NCI-H446 (cell line): ENCODE data around the gene ING1.
"Not testable (repeated sequence)": the region's sequence is repeated elsewhere in the genome, so short reads cannot be mapped to it uniquely, and the experiment has no call there.

Source experiments
- DNase-seq, 2 experiments: peaks; one replicate each; lab custom pipeline; 2025; lab: John Stamatoyannopoulos, UW

Gene ING1

DNA sequence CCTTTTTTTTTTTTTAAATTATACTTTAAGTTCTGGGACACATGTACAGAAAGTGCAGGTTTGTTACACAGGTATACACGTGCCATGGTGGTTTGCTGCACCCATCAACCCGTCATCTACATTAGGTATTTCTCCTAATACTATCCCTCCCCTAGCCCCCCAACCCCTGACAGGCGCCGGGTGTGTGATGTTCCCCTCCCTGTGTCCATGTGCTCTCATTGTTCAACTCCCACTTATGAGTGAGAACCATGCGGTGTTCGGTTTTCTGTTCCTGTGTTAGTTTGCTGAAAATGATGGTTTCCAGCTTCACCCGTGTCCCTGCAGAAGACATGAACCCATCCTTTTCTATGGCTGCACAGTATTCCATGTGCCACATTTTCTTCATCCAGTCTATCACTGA lies 17.7 kb upstream of the ING1 start:
- DNase-seq: not testable (repeated sequence)

DNA sequence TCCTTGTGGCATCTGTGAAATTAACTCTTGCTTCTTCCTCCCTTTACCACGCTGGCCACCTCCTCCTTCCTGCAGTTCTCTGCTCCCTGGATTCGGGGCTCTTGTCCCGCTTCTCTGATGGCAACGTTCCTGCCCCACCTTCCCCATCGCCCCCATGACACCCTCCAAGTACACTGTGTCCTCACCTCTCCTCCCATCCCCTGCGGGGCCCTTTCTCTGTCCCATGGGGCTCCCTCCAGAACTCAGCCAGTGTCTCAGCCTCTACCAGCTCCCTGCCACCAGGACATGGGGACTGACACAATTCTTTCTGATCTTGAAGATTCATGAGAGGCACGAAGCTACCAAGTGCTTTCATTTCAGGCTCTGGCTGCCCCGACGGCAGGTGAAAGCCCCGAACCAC lies 16.7 kb upstream of the ING1 start:
- DNase-seq: no peak

DNA sequence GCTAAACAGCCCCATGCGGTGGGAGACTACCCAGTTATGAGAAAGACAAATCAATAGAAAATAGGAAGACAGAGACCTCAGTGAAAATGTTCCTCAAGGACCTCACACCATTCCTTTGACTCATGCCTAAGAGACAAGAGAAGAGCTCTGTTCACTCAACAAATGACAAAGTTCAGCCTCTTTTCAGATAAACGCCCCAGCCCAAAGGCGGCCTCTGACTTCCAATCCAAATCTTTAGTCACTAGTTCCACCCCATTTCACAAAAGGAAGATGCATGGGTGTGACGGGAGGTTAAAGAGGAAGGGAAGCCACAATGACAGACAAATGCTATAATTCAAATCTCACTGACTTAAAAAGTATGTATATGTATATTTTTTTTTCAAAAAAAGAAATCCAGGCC lies 15.7 kb upstream of the ING1 start:
- DNase-seq: no peak

DNA sequence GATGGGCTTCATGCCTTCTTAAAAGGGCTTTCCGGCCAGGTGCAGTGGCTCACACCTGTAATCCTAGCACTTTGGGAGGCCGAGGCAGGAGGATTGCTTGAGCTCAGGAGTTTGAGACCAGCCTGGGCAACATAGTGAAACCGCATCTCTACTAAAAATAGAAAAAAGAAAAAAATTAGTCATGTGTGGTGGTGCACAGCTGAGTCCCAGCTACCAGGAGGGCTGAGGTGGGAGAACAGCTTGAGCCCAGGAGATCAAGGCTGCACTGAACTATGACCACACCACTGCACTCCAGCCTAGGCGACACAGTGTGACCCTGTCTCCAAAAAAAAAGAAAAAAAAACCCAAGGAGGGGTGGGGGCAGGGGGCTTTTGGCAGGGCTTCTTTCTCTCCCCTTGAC lies 14.8 kb upstream of the ING1 start:
- DNase-seq: no peak

DNA sequence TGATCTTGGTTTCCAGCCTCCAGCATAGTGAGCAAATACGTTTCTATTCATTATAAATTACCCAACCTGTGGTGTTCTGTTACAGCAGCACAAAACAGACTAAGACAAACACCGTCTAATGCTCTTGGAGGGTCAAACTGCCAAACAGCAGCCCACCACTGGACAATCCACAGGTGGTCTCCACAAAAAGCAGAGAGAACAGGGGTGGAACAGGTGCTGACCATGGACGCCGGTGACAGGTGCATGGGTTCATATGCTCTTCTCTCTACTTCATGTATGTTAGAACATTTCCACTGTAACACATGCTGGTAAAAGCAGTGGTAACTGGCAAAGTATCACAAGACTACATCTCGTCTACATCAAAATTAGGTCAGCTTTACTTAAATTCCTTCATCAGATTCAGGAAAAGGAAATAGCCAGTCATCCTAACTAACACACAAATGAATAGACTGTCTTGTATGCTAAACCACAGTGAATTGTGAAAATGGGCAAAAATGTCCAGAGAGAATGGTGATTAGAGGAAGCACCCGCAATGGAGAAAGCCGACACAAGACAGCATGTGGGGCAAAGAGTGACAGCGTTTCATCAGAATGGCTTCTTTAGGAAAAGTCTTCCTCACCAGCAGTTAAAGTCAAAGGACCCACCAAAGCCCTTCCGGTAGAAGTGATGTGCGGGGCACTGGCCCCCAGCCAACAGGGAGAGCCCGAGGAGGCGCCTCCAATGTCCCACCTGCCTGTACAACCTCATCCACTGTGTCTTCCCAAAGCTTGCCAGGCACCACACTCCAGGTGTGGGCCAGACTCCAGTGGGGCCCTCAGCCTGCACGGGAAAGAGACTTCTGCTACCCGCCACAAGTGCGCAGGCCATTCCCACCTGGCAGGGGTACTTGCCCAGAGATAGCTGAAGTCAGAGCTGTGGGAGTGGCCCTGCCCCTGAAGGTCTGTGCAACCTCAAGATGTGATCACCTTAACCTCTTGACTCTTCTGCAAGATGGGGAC lies 14.1 kb upstream of the ING1 start:
- no peak for DNase-seq

DNA sequence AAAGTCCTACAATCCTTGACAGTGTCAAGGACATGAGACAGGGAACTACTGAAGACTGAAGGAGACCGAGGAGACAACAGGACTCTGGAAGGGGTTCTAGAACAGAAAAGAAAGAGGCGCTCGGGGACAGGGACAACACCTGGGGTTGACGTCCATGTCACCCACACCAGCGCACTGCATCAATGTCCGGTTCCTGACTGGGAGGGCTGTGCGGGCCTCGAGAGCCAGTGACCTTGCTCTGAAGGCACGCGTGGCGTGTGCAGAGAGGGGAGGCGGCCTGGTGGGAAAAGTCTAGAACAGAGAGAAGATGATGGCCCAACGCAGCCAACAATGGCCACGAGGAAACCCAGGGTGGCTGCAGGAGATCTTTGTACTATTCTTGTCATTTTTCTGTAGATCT lies 13.3 kb upstream of the ING1 start:
- DNase-seq: no peak

DNA sequence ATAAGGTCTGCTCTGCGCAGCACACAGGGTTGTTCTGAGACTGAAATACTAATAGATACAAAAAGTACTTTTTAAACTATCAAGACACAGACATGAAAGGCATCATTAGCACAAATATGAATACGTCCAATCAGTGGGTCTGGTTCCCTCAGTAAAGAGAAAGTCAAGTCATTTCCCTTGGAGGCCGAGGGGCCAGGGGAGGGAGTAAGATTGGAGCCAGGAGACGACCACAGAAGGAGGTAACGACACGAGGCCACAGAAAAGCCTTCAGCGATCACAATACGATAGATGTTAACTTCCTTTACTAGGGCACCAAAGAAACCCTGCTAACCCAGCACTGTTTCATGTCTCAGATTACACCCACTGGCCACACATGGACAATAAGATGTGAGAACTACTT lies 12.9 kb upstream of the ING1 start:
- DNase-seq: no peak

DNA sequence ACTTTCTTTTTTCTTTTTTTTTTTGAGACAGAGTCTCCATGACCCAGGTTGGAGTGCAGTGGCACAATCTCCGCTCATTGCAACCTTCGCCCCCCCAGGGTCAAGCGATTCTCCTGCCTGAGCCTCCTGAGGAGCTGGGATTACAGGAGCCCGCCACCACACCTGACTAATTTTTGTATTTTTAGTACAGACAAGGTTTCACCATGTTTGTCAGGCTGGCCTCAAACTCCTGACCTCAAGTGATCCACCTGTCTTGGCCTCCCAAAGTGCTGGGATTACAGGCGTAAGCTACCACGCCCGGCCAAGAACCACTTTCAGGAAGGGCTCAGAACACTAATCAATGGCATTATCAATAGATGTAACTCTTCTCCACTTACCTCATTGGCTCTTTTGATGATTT lies 12.4 kb upstream of the ING1 start:
- DNase-seq: not testable (repeated sequence)

DNA sequence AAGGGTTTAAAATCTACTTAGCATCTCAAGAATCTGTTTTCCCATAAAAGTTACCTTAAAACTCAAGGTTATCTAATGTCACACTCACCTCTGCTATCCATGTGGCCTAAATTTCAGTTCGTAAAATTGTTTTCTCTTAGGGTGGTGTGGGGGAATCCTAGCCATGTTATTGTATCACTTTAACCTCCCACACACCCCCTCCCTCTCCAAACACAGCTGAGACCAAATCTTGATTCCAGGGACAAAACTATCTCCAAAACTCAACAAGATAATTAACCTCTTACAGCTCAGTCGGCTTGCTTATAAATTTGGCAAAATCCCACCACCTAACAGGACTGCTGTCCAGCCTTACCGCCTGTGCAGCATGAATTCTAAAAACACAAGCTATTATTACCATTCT lies 11.4 kb upstream of the ING1 start:
- no peak for DNase-seq

DNA sequence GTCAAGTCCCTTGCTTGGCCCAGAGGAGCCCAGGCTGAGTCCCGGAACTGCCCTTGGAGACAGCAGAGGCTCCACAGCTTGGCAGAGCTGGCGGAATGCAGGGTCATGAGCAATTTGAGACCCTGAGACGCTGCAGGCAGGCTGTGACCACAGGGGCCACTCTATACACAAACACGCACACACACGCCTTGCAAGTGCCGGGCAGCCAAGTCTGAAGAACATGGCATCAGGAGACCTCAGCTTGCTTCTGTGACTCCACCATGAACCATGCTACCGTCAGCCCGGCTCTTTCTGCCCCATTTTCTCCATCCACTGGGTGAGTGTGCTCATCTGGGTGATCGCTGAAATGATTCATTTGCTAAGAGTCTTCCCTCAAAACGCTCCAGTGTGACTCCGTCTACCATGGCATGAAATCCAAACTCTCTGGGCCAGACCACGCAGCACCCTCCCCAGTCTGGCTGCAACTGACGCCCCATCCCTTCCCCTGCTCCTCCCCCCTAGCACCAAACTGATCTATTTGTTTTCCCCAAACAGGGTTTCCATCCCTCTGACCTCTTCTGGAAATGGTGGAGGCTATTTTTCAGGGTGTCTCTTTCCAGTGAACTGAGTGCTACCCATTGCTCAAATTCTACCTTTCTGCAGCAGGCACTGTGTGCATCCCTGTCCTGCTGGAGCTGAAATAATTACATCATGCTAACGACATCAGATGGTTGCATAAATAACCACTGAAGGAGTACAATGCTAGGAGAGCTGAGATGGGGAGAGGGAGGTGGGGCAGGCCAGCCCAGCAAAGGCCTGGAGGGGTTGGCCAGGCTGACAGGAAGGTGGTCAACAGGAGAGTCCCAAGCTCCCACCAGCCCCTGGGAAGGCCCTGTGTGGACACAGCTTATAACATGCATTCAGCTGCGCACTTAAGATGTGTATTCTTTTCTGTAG lies 10.6 kb upstream of the ING1 start:
- DNase-seq: no peak

DNA sequence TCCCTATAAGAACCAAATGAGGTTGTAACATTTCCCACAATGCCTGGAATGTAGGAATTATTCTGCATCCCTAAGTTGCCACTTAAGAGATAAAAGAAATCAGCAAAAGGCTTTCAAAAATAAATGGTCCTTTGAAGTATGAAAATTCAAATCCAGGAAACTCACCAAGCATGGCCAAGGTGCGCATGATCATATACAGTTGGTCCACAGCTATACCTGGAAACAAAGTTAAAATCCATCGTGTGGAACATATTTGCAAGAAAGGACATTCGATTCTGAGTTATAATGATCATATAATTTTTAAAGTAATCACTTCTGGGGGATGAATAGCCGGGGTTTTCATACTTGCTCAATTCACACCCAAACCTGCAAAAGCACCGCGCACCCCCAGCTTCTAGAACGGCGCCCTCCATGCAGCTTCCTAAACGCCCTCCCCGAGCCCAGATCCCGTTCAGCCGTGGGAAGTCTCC lies 8.1 kb upstream of the ING1 start:
- no peak for DNase-seq

DNA sequence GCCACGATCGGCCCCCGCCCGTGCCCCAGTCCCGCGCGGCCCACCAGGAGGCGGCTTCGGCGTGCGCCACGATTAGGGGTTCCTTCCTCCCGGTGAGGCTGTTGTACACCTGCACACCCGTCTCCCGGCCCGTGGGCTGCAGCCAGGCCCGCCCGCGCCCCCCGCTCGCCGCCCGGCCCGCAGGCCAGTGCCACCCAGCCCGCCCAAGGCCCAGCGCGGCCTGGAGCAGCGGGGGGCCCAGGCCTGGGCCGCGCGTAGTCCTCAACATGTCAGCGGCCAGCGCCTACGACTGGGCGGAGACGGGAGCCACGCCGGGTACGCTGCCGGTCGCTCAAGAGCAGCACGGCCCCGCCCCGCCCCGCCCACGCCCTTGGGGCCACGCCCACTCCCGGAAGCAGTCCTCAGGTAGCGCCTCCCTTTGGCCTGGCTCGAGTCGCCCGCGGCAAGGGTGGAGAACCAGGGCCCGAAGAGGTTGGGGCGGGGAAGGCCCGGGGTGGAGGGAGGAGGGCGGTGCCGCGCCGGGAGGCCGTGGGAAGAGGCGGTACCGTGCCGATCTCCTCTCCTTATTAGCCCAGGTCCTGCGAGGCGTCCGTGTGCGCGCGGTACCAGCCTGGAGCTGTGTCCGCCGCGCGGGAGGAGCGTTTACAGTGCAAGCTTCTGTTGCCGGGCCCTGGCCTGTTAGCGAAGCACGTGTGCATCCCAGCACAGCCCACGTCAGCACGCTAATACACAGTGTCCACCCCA lies 7.5 kb upstream of the ING1 start, which contains the start of gene CARS2:
TSS of gene CARS2 (minus strand) at position 291 of the 744 bp plus-strand sequence. CDS start at position 268, 23 bp downstream.
- peak; percentile 49 to 82 for DNase-seq

DNA sequence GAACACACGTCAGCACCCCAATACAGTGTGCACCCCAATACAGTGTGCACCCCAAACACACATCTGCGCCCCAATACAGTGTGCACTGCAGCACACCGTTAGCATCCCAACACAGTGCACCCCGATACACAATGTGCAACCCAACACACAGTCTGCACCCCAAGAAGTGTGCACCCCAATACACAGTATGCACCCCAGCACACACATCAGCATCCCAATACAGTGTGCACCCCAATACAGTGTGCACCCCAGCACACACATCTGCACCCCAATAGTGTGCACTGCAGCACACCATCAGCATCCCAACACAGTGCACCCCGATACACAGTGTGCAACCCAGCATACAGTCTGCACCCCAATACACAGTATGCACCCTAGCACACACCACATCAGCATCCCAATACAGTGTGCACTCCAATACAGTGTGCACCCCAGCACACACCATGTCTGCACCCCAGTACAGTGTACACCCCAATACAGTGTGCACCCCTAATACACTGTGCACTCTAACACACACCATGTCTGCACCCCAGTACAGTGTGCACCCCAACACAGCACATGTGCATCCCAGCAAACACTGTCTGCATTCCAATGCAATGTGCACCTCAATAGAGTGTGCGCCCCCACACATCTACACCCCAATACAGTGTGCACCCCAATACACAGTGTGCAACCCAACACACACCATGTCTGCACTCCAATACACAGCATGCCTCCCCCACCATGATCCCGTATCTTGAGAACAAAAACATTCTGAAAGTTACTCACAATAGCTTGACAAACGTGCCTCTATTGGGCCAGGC lies 6.7 kb upstream of the ING1 start:
- no peak for DNase-seq

DNA sequence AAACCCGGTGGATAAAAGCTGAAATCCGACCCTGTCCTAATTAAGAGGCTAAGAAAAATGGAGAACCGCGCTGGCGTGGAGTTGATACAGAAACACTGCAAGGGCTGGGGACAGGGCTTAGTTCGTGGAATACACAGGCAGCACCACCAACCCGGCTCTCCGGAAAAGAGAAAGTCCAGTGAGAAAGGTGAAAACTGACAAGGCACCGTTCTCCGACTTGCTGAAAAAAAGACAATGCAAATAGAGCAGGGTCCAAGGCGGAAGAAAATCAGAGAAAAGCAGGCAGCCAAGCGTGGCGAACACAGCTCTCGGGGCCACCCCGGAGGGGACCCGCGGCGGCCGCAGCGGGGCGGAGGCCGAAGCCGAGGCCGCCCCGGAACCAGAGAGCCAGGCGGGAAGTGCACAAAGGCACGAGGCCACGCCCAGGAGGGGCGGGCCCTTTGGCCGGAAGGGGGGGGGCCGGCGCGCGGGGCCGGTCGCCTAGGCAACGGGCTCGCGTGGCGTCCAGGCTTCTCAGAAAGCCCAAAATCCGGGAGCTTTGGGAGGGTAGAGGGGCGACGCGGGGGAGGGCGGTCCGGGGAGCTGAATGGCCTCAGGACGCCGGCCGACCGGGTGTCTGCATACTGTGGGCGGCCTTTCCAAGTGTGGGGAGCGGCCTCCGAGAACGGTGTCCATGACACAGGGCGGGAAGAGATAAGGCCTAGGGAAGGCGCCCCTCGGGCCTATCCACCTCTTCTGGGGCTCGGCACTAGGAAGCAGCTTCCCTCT lies 1.2 kb upstream of the ING1 start:
- DNase-seq: peak; percentile 10 to 72

DNA sequence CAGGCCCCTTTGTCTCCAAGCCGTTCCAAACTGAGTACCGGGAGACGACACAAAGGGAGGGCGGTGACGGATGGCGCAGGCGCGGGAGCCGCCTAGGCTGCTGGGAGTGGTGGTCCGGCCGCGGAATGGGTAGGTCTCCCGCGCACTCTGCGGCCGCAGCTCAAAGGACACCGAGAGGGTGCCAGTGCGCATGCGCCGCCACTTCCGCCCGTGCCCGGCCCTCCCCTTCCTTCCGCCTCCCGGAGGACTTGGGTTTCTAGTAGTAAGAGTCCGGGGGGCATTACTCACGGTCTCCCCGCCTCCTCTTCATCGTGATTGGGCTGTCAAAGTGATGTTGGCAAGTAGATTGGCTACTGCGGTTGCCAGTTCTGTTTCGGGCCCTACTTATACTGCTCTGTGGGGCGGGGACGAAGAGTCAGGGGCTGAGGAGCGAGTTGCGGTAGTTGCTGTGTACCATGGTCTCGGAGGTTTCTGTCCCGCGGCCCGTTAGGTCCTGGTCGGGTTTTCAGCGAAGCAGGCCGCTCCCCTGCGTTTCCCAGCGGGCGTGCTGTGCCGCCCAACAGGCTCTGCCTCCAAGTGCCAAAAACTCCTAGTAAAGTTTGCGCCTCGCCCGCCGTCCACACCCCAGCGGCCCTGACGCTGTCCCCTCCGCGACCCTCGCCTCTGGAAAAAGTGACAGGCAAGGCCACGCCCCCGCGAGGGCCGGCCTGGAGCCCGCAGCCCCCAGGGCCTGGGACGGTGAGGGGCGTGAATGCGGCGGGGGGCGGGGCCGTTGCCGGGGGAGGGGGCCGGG lies 455 bp upstream of the ING1 start:
- peak; percentile 56 to 85 for DNase-seq

DNA sequence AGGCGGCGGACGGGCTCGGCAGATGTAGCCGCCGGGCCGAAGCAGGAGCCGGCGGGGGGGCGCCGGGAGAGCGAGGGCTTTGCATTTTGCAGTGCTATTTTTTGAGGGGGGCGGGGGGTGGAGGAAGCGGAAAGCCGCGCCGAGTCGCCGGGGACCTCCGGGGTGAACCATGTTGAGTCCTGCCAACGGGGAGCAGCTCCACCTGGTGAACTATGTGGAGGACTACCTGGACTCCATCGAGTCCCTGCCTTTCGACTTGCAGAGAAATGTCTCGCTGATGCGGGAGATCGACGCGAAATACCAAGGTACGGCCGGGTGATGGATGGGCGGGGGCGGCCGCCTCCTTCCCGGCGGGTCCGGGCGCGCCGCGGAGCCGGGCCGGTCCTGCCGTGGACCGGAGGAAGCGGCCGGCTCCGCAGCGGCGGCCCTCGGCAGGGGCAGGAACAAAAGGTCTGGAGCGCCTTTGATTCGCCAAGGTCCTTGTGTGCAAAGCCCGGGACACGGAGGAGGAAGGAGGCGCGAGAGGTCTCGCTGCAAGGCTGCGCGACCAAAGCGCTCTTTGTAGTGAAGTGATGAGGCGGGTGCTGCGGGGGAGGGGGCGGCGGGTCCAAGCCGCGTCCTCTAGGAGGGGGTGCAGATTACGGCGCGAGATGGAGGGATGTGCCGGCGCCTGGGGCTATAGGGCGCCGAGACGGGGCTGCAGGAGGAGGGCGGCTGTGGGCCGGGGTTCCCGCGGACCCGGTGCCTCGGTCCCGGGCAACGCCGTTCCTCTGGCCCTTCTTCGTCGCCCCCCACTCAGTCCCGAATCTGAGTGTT lies 689 bp downstream of the ING1 start:
- peak in 1 of 2 experiments; percentile 1 for DNase-seq

DNA sequence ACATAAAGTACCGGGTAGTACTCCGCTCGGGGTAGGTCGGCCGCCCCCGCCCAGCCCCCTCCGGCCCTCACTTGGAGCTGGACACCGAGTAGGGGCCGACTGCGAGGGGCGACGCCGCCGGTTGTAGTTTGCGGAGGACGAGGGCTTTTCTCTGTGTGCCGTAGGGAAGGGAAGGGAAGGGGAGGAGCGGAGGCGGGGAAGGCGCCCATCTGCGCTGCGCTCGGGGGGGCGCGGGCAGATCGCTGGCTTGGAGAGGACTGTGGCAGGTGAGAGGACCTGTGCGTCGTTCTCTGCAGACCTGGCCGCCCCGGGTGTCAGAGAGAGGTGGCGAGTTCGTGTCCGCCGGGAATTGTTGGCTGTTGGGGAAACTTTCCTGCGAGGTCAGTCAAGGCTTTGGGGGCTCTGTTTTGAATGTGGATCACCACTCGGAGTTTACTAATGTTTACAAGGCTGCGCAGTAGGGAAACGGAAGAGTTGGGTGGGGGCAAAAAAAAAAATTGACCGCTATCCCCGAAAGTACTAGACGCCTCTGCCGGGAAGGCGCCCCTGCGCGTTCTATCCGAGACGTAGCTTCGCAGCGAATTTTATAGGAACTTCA lies 1.4 kb downstream of the ING1 start:
- DNase-seq: no peak
